Stimulated activated CD4-positive, alpha-beta T cell treated with anti-CD3 and anti-CD28 coated beads, Interleukin-1b, Interleukin-23, amount 100 ng/mL, for 4 hours (primary cell): ENCODE results near the gene LYG1.
A peak's percentile ranks its signal among the peaks of the same experiment; 100 is the strongest.
"Not testable (repeated sequence)": the region's sequence is repeated elsewhere in the genome, so short reads cannot be mapped to it uniquely, and the experiment has no call there.

Source experiments
- DNase-seq, 2 donors: peaks; one replicate each; pipeline ENCODE4 v3.0.0-alpha.2; 2020; ENCODE audit warnings: low read depth in 2 of 2

The LYG1 gene

GRCh38 chr2:99301097-99301496, at the start of gene LYG1:
TSS of gene LYG1 (minus strand) at chr2:99301197. CDS start at chr2:99295670, 5,527 bp downstream.
- not testable (repeated sequence) for DNase-seq

- DNase-seq = no peak
Observed at GRCh38 chr2:99350194-99350593, 49.2 kb upstream of the LYG1 start.

- no peak for DNase-seq
Observed at GRCh38 chr2:99348173-99348572, 47.2 kb upstream of the LYG1 start.

- DNase-seq = no peak
Observed at GRCh38 chr2:99346218-99346617, 45.2 kb upstream of the LYG1 start.

- not testable (repeated sequence) for DNase-seq
Observed at GRCh38 chr2:99345446-99345845, 44.4 kb upstream of the LYG1 start.

- no peak for DNase-seq
Observed at GRCh38 chr2:99342536-99342935, 41.5 kb upstream of the LYG1 start.

- DNase-seq = no peak
Observed at GRCh38 chr2:99340669-99341236, 39.8 kb upstream of the LYG1 start.

- no peak for DNase-seq
Observed at GRCh38 chr2:99338029-99338585, 37.1 kb upstream of the LYG1 start.

GRCh38 chr2:99337113-99338028, 36.4 kb upstream of the LYG1 start, which contains the start of gene EIF5B:
TSS of gene EIF5B (plus strand) at chr2:99337389. CDS start at chr2:99337555, 166 bp downstream.
- peak; percentile 87 for DNase-seq

GRCh38 chr2:99336804-99337112, 35.8 kb upstream of the LYG1 start:
- DNase-seq = no peak

- peak; percentile 93 to 96 for DNase-seq
Observed at GRCh38 chr2:99335911-99336803, 35.2 kb upstream of the LYG1 start, which contains the start of gene TXNDC9. TSS of gene TXNDC9 (minus strand) at chr2:99336333. CDS start at chr2:99333210, 3,123 bp downstream.

GRCh38 chr2:99325384-99325783, 24.4 kb upstream of the LYG1 start:
- DNase-seq = no peak

- not testable (repeated sequence) for DNase-seq
Observed at GRCh38 chr2:99317873-99318200, 16.8 kb upstream of the LYG1 start.

GRCh38 chr2:99317161-99317872, 16.3 kb upstream of the LYG1 start:
- no peak for DNase-seq

GRCh38 chr2:99299580-99299979, 1.4 kb downstream of the LYG1 start:
- DNase-seq = no peak

- no peak for DNase-seq
Observed at GRCh38 chr2:99297994-99298393, 3.0 kb downstream of the LYG1 start.

- DNase-seq = no peak
Observed at GRCh38 chr2:99285526-99285925, 15.5 kb downstream of the LYG1 start.

- DNase-seq = no peak
Observed at GRCh38 chr2:99279969-99280695, 20.9 kb downstream of the LYG1 start.

GRCh38 chr2:99278793-99279291, 22.2 kb downstream of the LYG1 start:
- no peak for DNase-seq

- not testable (repeated sequence) for DNase-seq
Observed at GRCh38 chr2:99278195-99278765, 22.7 kb downstream of the LYG1 start.
